HG03103 (cell line): ENCODE data around the gene SCGB1C2.
"Not testable (repeated sequence)": the region's sequence is repeated elsewhere in the genome, so short reads cannot be mapped to it uniquely, and the experiment has no call there.

Source experiments
- ATAC-seq: cut with Tn5 transposase; IDR thresholded peaks from one replicate; pipeline ENCODE4 v1.9.1; 2021; ENCODE audit warnings: low read depth; ENCODE audit not compliant: unreplicated experiment

Gene SCGB1C2

GRCh38 chr17:137166-137807, at the start of gene SCGB1C2:
Gene SCGB1C2, plus strand, starts transcription at chr17:137569. Its CDS starts 22 bp downstream, at chr17:137591.
- ATAC-seq = not testable (repeated sequence)

- ATAC-seq = not testable (repeated sequence)
Measured at GRCh38 chr17:113111-113510, 24.3 kb upstream of the SCGB1C2 start.

- ATAC-seq = not testable (repeated sequence)
Measured at GRCh38 chr17:118339-118917, 18.9 kb upstream of the SCGB1C2 start.

GRCh38 chr17:133932-134331, 3.4 kb upstream of the SCGB1C2 start:
- not testable (repeated sequence) for ATAC-seq

- peak; percentile 70 for ATAC-seq
Measured at GRCh38 chr17:134332-134785, 3.0 kb upstream of the SCGB1C2 start.

GRCh38 chr17:135022-135421, 2.3 kb upstream of the SCGB1C2 start:
- not testable (repeated sequence) for ATAC-seq

- ATAC-seq = not testable (repeated sequence)
Measured at GRCh38 chr17:135895-136294, 1.5 kb upstream of the SCGB1C2 start.

GRCh38 chr17:136531-136930, 838 bp upstream of the SCGB1C2 start:
- ATAC-seq = not testable (repeated sequence)

- ATAC-seq = not testable (repeated sequence)
Measured at GRCh38 chr17:139401-140205, 2.2 kb downstream of the SCGB1C2 start.

- no peak for ATAC-seq
Measured at GRCh38 chr17:142102-142661, 4.8 kb downstream of the SCGB1C2 start.

GRCh38 chr17:142876-143784, 5.8 kb downstream of the SCGB1C2 start:
- no peak for ATAC-seq

- ATAC-seq = no peak
Measured at GRCh38 chr17:143785-144281, 6.5 kb downstream of the SCGB1C2 start.

GRCh38 chr17:144936-145670, 7.7 kb downstream of the SCGB1C2 start:
- no peak for ATAC-seq

GRCh38 chr17:145671-146541, 8.5 kb downstream of the SCGB1C2 start:
- no peak for ATAC-seq

- no peak for ATAC-seq
Measured at GRCh38 chr17:146546-146945, 9.2 kb downstream of the SCGB1C2 start.

GRCh38 chr17:146983-147761, 9.8 kb downstream of the SCGB1C2 start:
- no peak for ATAC-seq
